Upper lobe of left lung (tissue), 6 donors: ENCODE results near the gene DSC2. TPM values are rescaled to one million over a fixed set of nuclear protein-coding genes. Genes with fewer than 3 reads are reported as not detected.

Experiments
- ATAC-seq, 2 donors: fragments of 200-7000 bp; cut with Tn5 transposase; one replicate each; pipeline ENCODE4 v1.9.1; 2022; ENCODE audit warnings: mild to moderate bottlenecking in 2 of 2, moderate library complexity in 2 of 2; ENCODE audit not compliant: low FRiP score in 2 of 2
- DNase-seq, 2 donors: peaks; one replicate each; pipeline ENCODE4 v3.0.0-alpha.2; 2019 to 2020
- H3K27ac ChIP-seq, 4 donors: fragments of 200-600 bp; sonication (generic); one replicate each; pipeline ENCODE4 v1.5.1; 2016 to 2019
- H3K27me3 ChIP-seq, 4 donors: fragments of 200-600 bp; sonication (generic); one replicate each; pipeline ENCODE4 v1.5.1; 2017 to 2019
- H3K36me3 ChIP-seq, 4 donors: fragments of 200-600 bp; sonication (generic); one replicate each; pipeline ENCODE4 v1.5.1; 2016 to 2019
- H3K4me1 ChIP-seq, 4 donors: fragments of 200-600 bp; sonication (generic); one replicate each; pipeline ENCODE4 v1.5.1; 2018 to 2019
- H3K4me3 ChIP-seq, 4 donors: fragments of 200-600 bp; sonication (generic); one replicate each; pipeline ENCODE4 v1.5.1; 2017 to 2019; ENCODE audit warnings: mild to moderate bottlenecking in 2 of 4, moderate library complexity in 1 of 4
- H3K9me3 ChIP-seq, 4 donors: fragments of 200-600 bp; sonication (generic); one replicate each; pipeline ENCODE4 v1.5.1; 2018 to 2019
- EP300 ChIP-seq, 4 donors: sonication (generic); formaldehyde crosslinking; IDR thresholded peaks; one replicate each; pipeline ENCODE4 v1.5.1; 2017; ENCODE audit warnings: antibody characterized with exemption in 4 of 4, control low read depth in 2 of 4
- POLR2A ChIP-seq, 4 donors: fragments of 450-650 bp; IDR thresholded peaks; one replicate each; pipeline ENCODE4 v1.5.1; 2016 to 2017; ENCODE audit warnings: antibody characterized with exemption in 4 of 4, mild to moderate bottlenecking in 2 of 4
- POLR2AphosphoS5 ChIP-seq, 2 donors: sonication (generic); formaldehyde crosslinking; IDR thresholded peaks; one replicate each; pipeline ENCODE4 v1.5.1; 2017; ENCODE audit warnings: antibody characterized with exemption in 2 of 2
- WGBS, 2 donors: methylation state at CpG; one replicate each; pipeline ENCODE4 v1.1.5; 2017 to 2018; 5-methylcytosine and 5-hydroxymethylcytosine counted together
- total RNA-seq, 6 donors: library from RNA; depleted of rRNA in 4 of 6; stranded (reverse); fragments of >200 nt in 4 of 6; gene quantifications; one replicate each; pipeline versions ENCODE4 v1.1.0 to v1.2.1, GENCODE V29; 2016 to 2021
- TF ChIP-seq, protein P1 (sequence below), 6 experiments: fragments of 450-650 bp in 4 of 6; fragments of 200-600 bp in 2 of 6; sonication (generic) in 2 of 6; IDR thresholded peaks; one replicate each; pipeline ENCODE4 v1.5.1; 2016 to 2019; ENCODE audit warnings: antibody characterized with exemption in 6 of 6
- donor health status: DM: no; HTN: no; CAD: no; lungs with moderate emphysema.
- donor health status: DM: no; HTN: yes; CAD: no; lungs with severe emphysema.

Gene DSC2
- total RNA-seq, 6 donors from 2014 or later = 2.1 to 19.5 (median 13.2) TPM

DNA sequence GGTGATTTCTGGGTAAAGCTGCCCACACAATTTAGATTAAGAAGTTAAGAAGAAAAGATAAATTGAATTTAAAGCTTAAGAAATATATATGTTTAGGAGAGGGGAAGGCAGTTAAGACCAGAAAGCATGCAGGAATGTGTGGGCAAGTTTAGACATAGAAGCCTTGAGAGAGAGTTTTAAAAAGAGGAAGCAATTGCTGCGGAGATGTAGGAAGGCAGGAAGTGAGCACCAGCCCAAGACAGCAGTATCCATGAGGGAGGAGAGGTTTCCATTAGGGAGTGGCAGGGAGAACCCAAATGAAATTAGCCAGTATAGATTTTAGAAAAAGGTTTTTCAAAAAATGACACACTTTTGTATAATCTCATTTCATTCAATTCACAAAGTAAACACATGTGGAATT is 24.3 kb downstream of the DSC2 start:
- 47 to 72% methylated on average over 1 of the region's 1 CpG for WGBS, 2 donors
- H3K9me3 ChIP-seq = no peaks in the 10 kb centered on the region
- no peak overlapping the region for H3K27ac ChIP-seq
- ATAC-seq (no peak), DNase-seq (no peak)
- no peaks in the 10 kb centered on the region for H3K4me1 ChIP-seq
- TF ChIP-seq, protein P1, sequence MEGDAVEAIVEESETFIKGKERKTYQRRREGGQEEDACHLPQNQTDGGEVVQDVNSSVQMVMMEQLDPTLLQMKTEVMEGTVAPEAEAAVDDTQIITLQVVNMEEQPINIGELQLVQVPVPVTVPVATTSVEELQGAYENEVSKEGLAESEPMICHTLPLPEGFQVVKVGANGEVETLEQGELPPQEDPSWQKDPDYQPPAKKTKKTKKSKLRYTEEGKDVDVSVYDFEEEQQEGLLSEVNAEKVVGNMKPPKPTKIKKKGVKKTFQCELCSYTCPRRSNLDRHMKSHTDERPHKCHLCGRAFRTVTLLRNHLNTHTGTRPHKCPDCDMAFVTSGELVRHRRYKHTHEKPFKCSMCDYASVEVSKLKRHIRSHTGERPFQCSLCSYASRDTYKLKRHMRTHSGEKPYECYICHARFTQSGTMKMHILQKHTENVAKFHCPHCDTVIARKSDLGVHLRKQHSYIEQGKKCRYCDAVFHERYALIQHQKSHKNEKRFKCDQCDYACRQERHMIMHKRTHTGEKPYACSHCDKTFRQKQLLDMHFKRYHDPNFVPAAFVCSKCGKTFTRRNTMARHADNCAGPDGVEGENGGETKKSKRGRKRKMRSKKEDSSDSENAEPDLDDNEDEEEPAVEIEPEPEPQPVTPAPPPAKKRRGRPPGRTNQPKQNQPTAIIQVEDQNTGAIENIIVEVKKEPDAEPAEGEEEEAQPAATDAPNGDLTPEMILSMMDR (IDR thresholded peaks at IDR 0.05) = no peak
- TF ChIP-seq EP300 (IDR thresholded peaks at IDR 0.05) = no peak
- no peak for TF ChIP-seq POLR2AphosphoS5 (IDR thresholded peaks at IDR 0.05)
- TF ChIP-seq POLR2A (IDR thresholded peaks at IDR 0.05) = no peak
- no peak overlapping the region for H3K4me3 ChIP-seq
- no peaks in the 10 kb centered on the region for H3K27me3 ChIP-seq
- no peaks in the 10 kb centered on the region for H3K36me3 ChIP-seq

DNA sequence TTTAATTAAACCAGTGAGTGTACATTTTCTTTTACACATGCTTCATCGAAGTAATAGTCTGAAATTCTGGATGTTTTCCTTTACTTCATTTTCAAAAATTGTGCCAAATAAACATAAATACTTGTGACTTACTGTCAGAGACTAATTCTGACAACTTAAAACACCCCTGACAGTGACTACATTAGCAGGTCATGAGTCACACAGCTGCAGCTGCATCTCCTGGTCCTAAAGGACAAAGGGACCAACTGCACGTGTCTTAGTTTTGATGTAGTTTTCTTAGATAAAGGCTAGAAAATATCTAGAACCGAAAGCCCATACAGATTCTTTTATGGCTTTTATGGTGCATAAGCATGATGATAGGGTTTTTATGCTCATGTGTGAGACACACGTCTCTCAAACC is 30.0 kb downstream of the DSC2 start:
- no peak for TF ChIP-seq EP300 (IDR thresholded peaks at IDR 0.05)
- no peak for TF ChIP-seq POLR2A (IDR thresholded peaks at IDR 0.05)
- TF ChIP-seq POLR2AphosphoS5 (IDR thresholded peaks at IDR 0.05) = no peak
- TF ChIP-seq, protein P1 (IDR thresholded peaks at IDR 0.05) = no peak
- Histone ChIP-seq H3K36me3 (no peaks in the 10 kb centered on the region), H3K27ac (no peak overlapping the region), H3K27me3 (no peaks in the 10 kb centered on the region), H3K9me3 (no peaks in the 10 kb centered on the region), H3K4me3 (no peak overlapping the region), H3K4me1 (no peaks in the 10 kb centered on the region)
- WGBS, 2 donors = 86 to 90% methylated on average over 4 of the region's 4 CpGs
- ATAC-seq = no peak
- DNase-seq = no peak

DNA sequence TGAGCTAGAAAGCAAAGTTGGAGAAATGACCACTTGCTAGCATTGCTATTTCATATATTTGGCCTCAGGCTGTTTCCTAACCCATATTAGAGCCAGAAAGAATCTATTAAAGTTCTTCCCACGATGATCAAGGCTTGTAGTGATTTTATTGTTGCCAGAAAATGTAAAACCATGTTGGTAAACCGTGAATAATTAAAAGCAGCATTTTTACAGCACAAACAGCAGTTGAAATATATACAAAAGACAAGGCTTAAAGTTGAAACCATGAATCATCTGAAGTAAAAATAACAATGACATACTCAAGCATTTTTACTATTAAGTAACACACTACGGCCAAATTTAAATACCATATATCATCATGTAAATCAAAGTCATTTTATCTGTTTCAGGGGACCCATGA is 32.0 kb downstream of the DSC2 start:
- H3K4me3 ChIP-seq = no peak overlapping the region
- H3K4me1 ChIP-seq = no peaks in the 10 kb centered on the region
- no peaks in the 10 kb centered on the region for H3K36me3 ChIP-seq
- DNase-seq (no peak), ATAC-seq (no peak)
- no peaks in the 10 kb centered on the region for H3K9me3 ChIP-seq
- WGBS, 2 donors = 67 to 79% methylated on average over 3 of the region's 3 CpGs
- no peak overlapping the region for H3K27ac ChIP-seq
- no peak for TF ChIP-seq POLR2A (IDR thresholded peaks at IDR 0.05)
- TF ChIP-seq, protein P1 (IDR thresholded peaks at IDR 0.05) = no peak
- TF ChIP-seq POLR2AphosphoS5 (IDR thresholded peaks at IDR 0.05) = no peak
- TF ChIP-seq EP300 (IDR thresholded peaks at IDR 0.05) = no peak
- no peaks in the 10 kb centered on the region for H3K27me3 ChIP-seq

DNA sequence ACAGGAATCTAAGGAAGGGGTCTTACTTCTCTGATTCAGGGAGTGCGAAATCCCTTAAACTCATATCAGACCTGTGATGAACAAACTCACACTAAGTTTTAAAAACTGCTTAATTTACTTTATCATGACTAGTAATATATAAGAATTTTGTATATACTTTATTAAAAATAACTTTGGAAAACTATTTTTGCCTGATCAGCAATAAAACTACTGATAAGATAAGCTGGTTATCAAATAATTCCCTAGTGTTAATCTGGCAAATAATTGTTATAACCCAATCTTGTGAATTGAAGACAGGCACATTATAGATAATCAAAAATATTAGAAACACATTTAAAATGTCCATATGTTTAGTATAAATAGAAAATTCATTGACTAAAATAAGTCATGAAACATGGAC is 36.0 kb downstream of the DSC2 start:
- TF ChIP-seq, protein P1 (IDR thresholded peaks at IDR 0.05) = no peak
- TF ChIP-seq POLR2A (IDR thresholded peaks at IDR 0.05) (no peak), POLR2AphosphoS5 (IDR thresholded peaks at IDR 0.05) (no peak), EP300 (IDR thresholded peaks at IDR 0.05) (no peak)
- DNase-seq = no peak
- H3K27ac ChIP-seq = no peak overlapping the region
- H3K4me3 ChIP-seq = no peak overlapping the region
- ATAC-seq = no peak
- no peaks in the 10 kb centered on the region for H3K9me3 ChIP-seq
- H3K27me3 ChIP-seq = no peaks in the 10 kb centered on the region
- H3K4me1 ChIP-seq = no peaks in the 10 kb centered on the region
- no peaks in the 10 kb centered on the region for H3K36me3 ChIP-seq
- WGBS, 2 donors = 95 to 97% methylated on average over 1 of the region's 1 CpG

DNA sequence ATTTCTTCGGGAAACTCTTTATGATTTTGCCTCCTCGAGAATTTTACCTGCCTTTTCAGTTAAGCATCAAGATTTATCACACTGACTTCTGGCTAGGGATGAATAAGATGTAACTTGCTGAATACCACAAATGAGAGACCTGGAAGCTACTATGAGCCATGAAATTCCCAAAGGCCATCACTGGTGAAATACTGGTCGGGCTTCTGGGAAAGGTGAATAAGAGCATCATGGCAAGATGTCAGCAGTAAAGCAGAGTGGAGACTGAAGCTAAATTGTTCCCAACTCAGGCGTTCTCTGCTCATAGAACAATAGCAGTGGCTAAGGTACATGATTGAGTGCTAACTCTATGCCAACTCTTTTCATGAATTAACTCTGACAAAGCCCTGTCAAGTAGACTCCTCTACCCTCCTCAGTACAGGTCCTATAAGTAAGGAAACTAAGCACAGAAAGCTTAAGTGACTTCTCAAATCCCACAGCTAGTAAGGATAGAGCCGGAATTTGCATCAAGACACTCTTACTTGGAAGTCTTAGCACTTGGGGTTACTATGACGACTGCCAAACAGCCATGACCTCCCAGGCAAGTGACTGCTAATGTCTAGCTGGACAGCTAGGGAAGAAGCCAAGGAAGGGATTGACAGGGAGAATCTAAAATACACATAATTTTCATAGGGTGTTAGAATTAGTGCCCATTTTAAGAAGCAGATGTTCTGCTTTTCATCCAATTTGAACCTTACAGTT is 37.0 kb downstream of the DSC2 start:
- ATAC-seq = no peak
- 80 to 86% methylated on average over 6 of the region's 6 CpGs for WGBS, 2 donors
- Histone ChIP-seq H3K27me3 (no peaks in the 10 kb centered on the region), H3K9me3 (no peaks in the 10 kb centered on the region), H3K27ac (no peak overlapping the region), H3K36me3 (no peaks in the 10 kb centered on the region), H3K4me1 (no peaks in the 10 kb centered on the region), H3K4me3 (no peak overlapping the region)
- TF ChIP-seq EP300 (IDR thresholded peaks at IDR 0.05) = no peak
- no peak for TF ChIP-seq POLR2A (IDR thresholded peaks at IDR 0.05)
- no peak for TF ChIP-seq POLR2AphosphoS5 (IDR thresholded peaks at IDR 0.05)
- TF ChIP-seq, protein P1 (IDR thresholded peaks at IDR 0.05) = no peak
- DNase-seq = no peak
